HG02840 (cell line): ENCODE measurements around the gene TRIM32.

Source experiments
- ATAC-seq: cut with Tn5 transposase; IDR thresholded peaks from one replicate; pipeline ENCODE4 v1.9.1; 2021; ENCODE audit warnings: mild to moderate bottlenecking, moderate library complexity, moderate number of reproducible peaks; ENCODE audit not compliant: unreplicated experiment, low FRiP score

The TRIM32 gene

GRCh38 chr9:116703634-116704033, 16.5 kb downstream of the TRIM32 start:
- no peak for ATAC-seq

DNA sequence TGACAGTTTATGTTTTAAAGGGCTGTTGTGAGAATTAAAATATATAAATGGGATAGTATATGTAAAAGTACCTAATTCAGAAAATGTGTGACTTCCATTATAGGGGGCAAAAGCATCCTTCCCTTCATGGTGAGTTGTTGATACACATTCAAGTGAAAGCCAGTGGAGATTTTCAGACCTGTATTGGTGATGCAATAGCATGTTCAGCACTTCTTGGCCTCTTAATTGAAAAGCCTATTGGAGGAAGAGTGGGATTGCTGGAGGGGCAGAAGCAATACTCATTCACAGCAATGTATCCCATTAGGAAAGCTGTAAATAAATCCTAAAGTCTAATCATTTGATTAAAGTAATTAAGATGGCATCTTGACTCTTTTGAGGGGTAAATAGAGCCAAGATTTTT, 17.4 kb downstream of the TRIM32 start:
- ATAC-seq = no peak

DNA sequence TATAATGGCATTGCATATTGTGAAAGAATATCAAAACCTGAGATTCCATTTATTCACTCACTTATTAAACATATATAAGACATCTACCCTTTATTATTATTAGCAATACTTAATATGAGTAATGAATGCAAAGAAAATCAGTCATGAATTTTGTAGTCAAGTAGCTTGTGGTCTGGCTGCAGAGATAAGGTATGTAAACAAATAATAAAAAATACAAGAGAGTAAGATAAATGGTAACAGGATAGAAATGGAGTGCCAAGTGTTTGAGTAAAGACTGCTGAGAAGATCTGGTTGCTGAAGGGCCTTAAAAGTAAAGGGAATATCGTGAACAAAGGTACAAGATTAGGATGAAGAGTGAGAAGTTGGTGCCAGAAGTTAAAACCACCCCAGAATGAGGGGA, 18.4 kb downstream of the TRIM32 start:
- no peak for ATAC-seq

GRCh38 chr9:116706310-116707290, 19.5 kb downstream of the TRIM32 start:
- no peak for ATAC-seq

DNA sequence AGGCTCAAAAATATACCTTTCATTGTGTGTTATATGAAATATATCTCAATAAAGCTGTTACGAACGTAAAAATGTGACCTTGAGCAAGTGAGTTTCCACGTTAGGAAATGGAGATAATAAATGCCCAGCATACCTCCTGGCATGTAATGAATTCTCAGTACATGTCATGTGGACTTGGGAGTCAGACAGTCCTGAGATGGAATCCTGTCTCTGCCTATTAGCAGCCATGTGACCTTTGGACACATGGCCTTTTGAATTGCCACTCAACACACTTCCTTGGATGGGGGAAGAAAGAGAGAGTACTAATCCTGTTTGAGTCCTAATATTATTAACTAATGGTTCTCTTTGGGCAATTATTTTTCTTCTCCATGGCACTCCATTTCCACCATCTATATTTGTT, 25.7 kb downstream of the TRIM32 start:
- no peak for ATAC-seq

DNA sequence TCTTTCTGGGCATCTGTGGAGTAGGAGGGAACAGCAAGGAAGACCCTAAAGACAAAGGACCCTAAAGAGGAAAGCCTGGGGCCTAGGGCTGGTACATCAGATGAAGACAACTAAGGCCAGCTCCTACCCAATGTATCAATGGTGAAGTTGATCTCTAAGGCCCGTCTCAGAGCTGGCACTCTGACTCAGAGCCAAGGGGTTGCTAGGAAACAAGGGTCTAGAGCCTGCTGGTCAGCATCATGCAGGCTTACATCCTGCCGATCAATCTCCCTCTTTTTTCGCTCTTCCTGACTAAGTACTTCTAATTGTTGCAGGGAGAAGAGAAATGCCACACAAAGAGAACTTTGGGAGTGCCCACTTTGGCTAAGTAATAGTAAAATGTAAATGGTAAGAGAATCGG, 26.2 kb downstream of the TRIM32 start:
- no peak for ATAC-seq

DNA sequence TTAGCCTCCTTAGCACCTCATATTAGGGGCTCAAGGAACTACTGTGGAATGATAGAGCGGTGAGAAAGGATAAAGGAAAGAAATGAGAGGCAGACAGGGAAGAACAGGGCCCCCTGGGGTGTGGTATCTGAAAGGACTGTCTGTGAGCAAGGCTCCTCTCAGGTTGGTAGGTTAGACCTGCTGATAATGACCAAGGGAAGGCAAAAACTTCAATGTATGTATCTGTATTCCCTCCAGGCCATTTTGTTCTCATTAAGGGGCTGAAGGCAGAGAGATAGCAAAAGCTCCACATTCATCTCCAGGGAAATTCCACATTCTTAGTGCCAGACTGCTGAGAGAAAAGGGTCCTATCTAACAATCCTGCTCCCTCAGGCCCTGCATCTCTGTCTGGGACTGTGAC, 28.6 kb downstream of the TRIM32 start:
- no peak for ATAC-seq

- no peak for ATAC-seq
Observed at GRCh38 chr9:116716438-116716837, 29.3 kb downstream of the TRIM32 start.

GRCh38 chr9:116717150-116717549, 30.0 kb downstream of the TRIM32 start:
- no peak for ATAC-seq

GRCh38 chr9:116718111-116718510, 31.0 kb downstream of the TRIM32 start:
- ATAC-seq = no peak

- no peak for ATAC-seq
Observed at GRCh38 chr9:116720111-116720510, 33.0 kb downstream of the TRIM32 start.

- no peak for ATAC-seq
Observed at GRCh38 chr9:116721411-116721810, 34.3 kb downstream of the TRIM32 start.

- no peak for ATAC-seq
Observed at GRCh38 chr9:116721944-116722343, 34.8 kb downstream of the TRIM32 start.

- no peak for ATAC-seq
Observed at GRCh38 chr9:116724123-116724522, 37.0 kb downstream of the TRIM32 start.

GRCh38 chr9:116726602-116727001, 39.5 kb downstream of the TRIM32 start:
- no peak for ATAC-seq

DNA sequence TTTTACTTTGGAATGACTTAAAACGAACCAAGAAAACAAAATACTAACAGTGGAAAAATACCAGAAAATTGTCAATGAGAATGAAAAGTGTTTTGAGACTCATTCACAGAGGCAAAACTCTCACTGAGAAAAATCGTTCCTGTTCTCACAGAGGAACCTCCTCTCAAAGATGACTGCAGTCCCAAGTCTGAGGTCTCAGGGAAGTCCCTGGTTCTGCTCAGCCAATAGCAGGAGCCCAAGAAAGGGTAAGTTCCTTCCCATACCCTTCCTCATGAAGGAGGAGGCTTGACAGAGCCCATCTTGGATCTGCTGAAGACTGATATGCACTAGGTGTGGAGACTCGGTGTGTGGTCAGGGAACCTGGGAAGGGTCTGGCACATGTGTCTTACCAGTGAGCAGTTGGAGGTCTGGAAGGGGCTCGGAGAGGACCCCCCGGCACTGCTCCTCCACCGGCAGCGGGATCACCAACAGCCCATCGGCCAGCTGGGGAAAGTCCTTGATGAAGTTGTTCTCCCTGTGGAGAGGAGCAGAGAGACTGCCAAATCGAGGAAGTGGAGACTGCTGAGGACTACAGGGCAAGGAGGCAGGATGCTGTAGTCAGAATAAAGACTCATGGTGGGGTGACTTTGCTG, 46.0 kb downstream of the TRIM32 start:
- ATAC-seq = no peak

DNA sequence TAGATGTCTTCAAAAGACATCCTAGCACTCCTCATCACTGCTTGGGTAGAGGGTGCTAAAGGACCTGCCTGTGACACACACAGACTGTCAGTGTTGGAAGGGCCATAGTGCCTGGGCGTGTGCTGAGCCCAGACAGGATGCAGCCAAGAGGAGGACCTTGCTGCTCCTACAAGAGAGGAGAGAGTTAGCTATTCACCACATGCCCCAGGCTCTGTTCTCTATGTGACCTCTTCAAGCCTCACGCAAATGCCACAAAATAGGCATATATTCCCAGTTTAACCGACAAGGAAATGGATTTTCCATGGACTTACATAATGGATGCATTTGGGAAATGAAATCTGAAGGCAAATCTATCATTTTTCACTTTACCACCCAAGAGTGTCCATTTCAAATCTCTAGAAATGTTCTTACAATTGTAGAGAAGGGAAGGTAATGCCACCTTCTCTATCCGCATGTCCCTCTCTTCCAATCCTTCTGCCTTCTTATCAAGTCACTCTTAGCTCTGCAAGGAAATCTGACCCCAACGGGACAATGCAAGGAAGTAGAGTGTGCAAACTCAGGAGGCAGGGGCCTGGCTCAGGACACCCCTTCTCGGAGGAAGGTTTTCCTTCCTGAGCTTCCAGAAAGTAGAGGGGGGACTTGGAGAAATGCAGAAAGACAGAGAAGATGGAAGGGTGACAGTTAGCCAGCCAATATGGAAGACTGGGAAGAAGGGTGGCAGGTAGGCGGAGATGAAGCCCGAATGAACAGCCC, 49.5 kb downstream of the TRIM32 start:
- ATAC-seq = no peak

DNA sequence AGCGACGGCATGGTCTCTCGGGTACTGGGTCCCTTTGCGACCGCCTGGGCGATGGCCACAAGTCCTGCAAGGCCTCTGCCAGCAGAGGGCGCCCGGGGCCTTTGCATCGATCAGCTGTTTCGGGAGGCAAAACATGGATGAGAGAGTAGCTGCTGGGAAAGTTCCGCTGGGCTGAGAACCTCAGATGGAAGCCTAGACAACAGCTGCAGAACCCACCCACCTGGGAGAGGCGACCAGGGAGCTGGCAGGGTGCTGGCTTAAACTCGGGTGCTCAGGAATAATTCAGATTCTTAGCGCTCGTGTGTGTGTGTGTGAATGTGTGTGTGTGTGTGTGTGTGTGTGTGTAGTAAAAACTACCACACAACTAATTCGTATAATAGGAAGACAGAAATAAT, 50.0 kb downstream of the TRIM32 start:
- no peak for ATAC-seq

GRCh38 chr9:116741086-116741740, 54.1 kb downstream of the TRIM32 start:
- ATAC-seq = no peak

- ATAC-seq = no peak
Observed at GRCh38 chr9:116741742-116742141, 54.6 kb downstream of the TRIM32 start.

DNA sequence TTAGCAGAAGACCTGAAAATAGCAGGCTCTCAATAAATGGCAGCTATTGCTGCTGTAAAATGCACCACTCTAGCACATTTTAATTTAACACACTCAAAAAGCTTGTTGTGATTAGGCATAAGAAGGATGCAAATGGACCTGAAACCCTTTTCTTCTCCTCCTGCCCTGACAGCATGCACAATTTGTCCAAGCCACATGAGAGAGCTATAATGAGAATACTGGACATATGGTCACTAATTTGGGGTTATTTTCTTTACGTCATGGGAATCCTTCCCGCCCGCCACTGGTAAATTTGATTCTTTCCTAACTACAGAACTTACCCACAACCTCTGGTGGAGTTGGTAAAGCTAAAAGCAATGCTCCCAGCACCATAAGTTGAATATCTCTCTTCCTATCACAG, 62.1 kb downstream of the TRIM32 start:
- ATAC-seq = no peak
